Tibial artery (tissue), 4 donors: ENCODE data around the gene FAM184A.

Experiments
- DNase-seq, 2 donors: peaks; one replicate each; pipeline ENCODE4 v3.0.0-alpha.2; 2019
- H3K27ac ChIP-seq, 2 donors: fragments of 200-600 bp; sonication (generic) in 1 of 2; 1 replicate in 1 of 2; 2 replicates in 1 of 2; pipeline ENCODE4 v1.5.1; 2018 to 2019; ENCODE audit warnings: mild to moderate bottlenecking in 1 of 2
- H3K27me3 ChIP-seq, 2 donors: fragments of 200-600 bp; sonication (generic) in 1 of 2; one replicate each; pipeline versions ENCODE4 v1.5.1 to v1.6.0; 2016 to 2019
- H3K36me3 ChIP-seq, 3 donors: fragments of 200-600 bp; sonication (generic) in 2 of 3; one replicate each; pipeline ENCODE4 v1.5.1; 2016 to 2019; ENCODE audit warnings: mild to moderate bottlenecking in 2 of 3
- H3K4me1 ChIP-seq, 4 donors: fragments of 200-600 bp; sonication (generic) in 2 of 4; 1 replicate in 3 of 4; 2 replicates in 1 of 4; pipeline ENCODE4 v1.5.1; 2016 to 2019
- H3K4me3 ChIP-seq, 2 donors: fragments of 200-600 bp; sonication (generic) in 1 of 2; 1 replicate in 1 of 2; 2 replicates in 1 of 2; pipeline ENCODE4 v1.5.1; 2018 to 2019; ENCODE audit warnings: mild to moderate bottlenecking in 2 of 2
- H3K9me3 ChIP-seq, 3 donors: fragments of 200-600 bp; sonication (generic) in 1 of 3; one replicate each; pipeline ENCODE4 v1.5.1; 2016 to 2019
- intact Hi-C: fragments of 100-400 bp; cut with DNase I; formaldehyde crosslinking; loops from one replicate; pipeline ENCODE4 v1.15.0; 2023; ENCODE audit warnings: low total_unique reads
- TF ChIP-seq, protein P1 (sequence below), 2 experiments: fragments of 200-600 bp in 1 of 2; fragments of 450-650 bp in 1 of 2; IDR thresholded peaks; one replicate each; pipeline ENCODE4 v1.5.1; 2017 to 2019; ENCODE audit warnings: antibody characterized with exemption in 2 of 2, mild to moderate bottlenecking in 1 of 2, moderate library complexity in 1 of 2

Gene FAM184A

DNA sequence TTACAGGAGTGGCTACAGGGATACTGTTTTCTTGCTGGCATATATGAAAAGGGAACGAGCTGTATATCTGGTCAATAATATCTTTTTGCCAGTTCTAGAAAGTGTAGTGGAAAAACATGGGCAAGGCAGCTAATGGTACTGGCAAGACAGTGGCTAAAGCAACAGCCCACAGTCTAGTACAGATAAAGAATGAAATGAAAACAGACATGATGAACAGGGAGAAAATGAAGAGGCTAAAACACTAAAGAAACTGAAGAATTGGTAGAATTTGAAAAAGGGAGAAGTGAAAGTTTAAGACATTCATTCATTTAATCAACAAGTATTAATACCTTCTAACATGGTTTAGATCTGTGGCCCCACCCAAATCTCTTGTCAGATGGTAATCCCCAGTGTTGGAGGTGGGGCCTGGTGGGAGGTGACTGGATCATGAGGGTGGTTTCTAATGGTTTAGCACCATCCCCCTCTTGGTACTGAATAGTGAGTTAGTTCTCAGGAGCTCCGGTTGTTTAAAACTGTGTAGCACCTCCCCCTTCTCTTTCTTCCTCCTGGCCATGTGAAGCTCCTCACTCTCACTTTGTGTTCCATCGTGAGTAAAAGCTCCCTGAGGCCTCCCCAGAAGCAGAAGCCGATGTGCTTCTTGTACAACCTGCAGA lies 18.1 kb downstream of the FAM184A start:
- Histone ChIP-seq H3K27ac (no peak overlapping the region), H3K4me1 (no peaks in the 10 kb centered on the region), H3K4me3 (no peak overlapping the region), H3K9me3 (no peaks in the 10 kb centered on the region), H3K36me3 (no peaks in the 10 kb centered on the region), H3K27me3 (no peaks in the 10 kb centered on the region)
- TF ChIP-seq, protein P1, sequence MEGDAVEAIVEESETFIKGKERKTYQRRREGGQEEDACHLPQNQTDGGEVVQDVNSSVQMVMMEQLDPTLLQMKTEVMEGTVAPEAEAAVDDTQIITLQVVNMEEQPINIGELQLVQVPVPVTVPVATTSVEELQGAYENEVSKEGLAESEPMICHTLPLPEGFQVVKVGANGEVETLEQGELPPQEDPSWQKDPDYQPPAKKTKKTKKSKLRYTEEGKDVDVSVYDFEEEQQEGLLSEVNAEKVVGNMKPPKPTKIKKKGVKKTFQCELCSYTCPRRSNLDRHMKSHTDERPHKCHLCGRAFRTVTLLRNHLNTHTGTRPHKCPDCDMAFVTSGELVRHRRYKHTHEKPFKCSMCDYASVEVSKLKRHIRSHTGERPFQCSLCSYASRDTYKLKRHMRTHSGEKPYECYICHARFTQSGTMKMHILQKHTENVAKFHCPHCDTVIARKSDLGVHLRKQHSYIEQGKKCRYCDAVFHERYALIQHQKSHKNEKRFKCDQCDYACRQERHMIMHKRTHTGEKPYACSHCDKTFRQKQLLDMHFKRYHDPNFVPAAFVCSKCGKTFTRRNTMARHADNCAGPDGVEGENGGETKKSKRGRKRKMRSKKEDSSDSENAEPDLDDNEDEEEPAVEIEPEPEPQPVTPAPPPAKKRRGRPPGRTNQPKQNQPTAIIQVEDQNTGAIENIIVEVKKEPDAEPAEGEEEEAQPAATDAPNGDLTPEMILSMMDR (IDR thresholded peaks at IDR 0.05): no peak
- intact Hi-C loops: no loop called here
- no peak for DNase-seq

DNA sequence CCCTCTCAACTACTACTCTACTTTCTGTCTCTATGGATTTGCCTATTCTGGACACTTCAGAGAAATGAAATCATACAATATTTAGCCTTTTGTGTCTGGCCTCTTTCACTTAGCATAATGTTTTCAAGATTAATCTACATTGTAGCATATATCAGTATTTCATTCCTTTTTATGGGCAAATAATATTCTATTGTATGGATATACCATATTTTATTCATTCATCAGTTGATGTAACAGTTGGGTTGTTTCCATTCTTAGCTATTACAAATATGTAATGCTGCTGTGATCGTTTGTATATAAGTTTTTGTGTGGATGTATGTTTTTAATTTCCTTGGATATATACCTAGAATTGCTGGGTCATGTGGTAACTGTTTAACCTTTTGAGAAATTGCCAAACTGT lies 23.4 kb downstream of the FAM184A start:
- no peaks in the 10 kb centered on the region for H3K4me1 ChIP-seq
- no peaks in the 10 kb centered on the region for H3K9me3 ChIP-seq
- H3K4me3 ChIP-seq: no peak overlapping the region
- H3K27me3 ChIP-seq: no peaks in the 10 kb centered on the region
- DNase-seq: no peak
- no peaks in the 10 kb centered on the region for H3K36me3 ChIP-seq
- intact Hi-C loops: no loop called here
- TF ChIP-seq, protein P1 (IDR thresholded peaks at IDR 0.05): no peak
- H3K27ac ChIP-seq: no peak overlapping the region

- no peak overlapping the region for H3K4me3 ChIP-seq
- H3K27me3 ChIP-seq: no peaks in the 10 kb centered on the region
- DNase-seq: no peak
- no peaks in the 10 kb centered on the region for H3K4me1 ChIP-seq
- TF ChIP-seq, protein P1 (IDR thresholded peaks at IDR 0.05): no peak
- intact Hi-C loops: no loop called here
- H3K9me3 ChIP-seq: no peaks in the 10 kb centered on the region
- H3K27ac ChIP-seq: no peak overlapping the region
- no peaks in the 10 kb centered on the region for H3K36me3 ChIP-seq
These were observed 25.5 kb downstream of the FAM184A start for GRCh38 chr6:119052987-119053386.

GRCh38 chr6:119052292-119052889 lies 26.1 kb downstream of the FAM184A start:
- Histone ChIP-seq H3K4me3 (no peak overlapping the region), H3K27me3 (no peaks in the 10 kb centered on the region), H3K9me3 (no peaks in the 10 kb centered on the region), H3K27ac (no peak overlapping the region), H3K36me3 (no peaks in the 10 kb centered on the region), H3K4me1 (no peaks in the 10 kb centered on the region)
- TF ChIP-seq, protein P1 (IDR thresholded peaks at IDR 0.05): no peak
- intact Hi-C loops: no loop called here
- DNase-seq: no peak

DNA sequence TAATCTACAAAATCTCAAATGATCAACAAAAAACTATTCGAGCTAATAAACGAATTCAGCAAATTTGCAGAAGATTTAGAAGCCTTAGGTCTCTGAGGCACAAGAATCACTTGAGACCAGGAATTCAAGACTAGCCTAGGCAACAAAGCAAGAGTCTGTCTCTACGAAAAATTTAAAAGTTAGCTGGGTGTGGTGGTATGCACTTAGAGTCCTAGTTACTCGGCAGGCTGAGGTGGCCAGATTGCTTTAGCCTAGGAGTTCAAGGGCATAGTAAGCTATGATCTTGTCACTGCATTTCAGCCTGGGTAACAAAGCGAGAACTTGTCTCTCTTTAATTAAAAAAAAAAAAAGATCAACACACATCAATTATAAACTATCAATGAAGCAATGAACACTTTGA lies 34.2 kb downstream of the FAM184A start:
- no peaks in the 10 kb centered on the region for H3K4me1 ChIP-seq
- H3K27ac ChIP-seq: no peak overlapping the region
- intact Hi-C loops: no loop called here
- H3K36me3 ChIP-seq: no peaks in the 10 kb centered on the region
- TF ChIP-seq, protein P1 (IDR thresholded peaks at IDR 0.05): no peak
- no peaks in the 10 kb centered on the region for H3K27me3 ChIP-seq
- H3K9me3 ChIP-seq: no peaks in the 10 kb centered on the region
- DNase-seq: no peak
- no peak overlapping the region for H3K4me3 ChIP-seq
